Embryonic facial prominence (tissue), 1 donor: ENCODE measurements around the gene FGF14.

Source experiments
- DNase-seq: peaks from one replicate; pipeline ENCODE4 v3.0.0-alpha.2; 2016; ENCODE audit errors: extremely low spot score

FGF14 gene

DNA sequence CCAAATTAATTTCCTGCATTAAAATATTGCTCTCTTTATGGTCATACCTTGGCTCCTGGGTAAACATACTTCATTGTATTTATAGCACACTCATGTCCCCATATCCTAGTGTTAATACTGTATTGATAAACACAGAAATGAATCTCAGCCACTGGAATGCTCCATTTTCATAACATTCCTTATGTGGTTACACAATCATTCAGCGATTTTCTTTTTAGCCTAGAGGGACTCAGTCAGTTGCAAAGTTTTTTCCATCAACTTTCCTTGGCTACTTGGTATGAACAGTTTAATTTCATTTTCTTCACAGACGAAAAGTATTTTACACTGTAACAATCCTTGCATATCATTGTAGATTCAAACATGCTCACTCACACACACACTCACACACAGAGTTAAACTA lies 471.5 kb downstream of the FGF14 start:
- no peak for DNase-seq

DNA sequence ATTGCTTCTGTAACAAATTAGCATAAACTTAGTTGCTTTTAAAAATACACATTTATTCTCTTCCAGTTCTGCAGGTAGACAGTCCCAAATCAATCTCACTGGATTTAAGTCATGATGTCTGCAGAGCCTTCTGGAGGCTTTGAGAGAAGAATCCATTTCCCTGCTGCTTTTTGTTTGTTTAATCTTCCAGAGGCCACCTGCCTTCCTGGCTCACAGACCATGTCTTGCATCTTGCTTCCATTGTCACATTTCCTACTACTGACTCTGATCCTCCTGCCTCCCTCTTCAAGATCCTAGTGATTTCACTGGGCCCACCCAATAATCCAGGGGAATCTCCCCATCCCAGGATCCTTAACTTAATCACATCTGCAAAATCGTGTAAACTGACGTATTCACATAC lies 476.1 kb downstream of the FGF14 start:
- no peak for DNase-seq

DNA sequence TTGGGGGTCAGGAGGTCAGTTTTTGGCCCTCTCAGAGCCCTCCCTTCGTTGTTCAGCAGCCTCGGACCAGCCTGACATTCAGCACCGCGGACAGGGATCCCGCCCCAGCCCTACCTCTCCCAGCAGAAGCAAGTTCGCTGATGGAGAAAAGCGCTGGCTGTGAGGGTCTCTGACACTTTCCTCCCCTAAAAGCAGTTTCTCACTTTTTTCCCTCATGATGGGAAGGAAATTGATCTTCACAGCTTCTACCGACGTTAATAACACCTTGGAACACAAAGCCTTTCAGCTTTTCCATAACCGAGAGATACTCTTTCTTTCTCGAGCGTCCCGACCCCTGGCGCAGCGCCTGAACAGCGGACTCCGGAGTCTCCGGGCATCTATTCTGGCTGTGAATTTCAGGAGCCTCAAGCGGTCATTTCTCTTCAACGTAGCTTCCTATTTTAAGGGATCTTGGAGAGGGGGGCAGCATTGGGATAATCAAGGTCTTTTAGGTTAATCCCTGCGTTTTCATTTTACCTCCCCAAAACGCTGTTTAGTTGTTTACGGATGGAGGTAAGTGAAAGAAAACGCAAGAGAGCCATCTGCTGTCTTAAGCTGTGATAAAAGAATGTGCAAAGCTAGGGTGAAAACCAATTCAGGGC lies 482.2 kb downstream of the FGF14 start:
- DNase-seq, result no peak

DNA sequence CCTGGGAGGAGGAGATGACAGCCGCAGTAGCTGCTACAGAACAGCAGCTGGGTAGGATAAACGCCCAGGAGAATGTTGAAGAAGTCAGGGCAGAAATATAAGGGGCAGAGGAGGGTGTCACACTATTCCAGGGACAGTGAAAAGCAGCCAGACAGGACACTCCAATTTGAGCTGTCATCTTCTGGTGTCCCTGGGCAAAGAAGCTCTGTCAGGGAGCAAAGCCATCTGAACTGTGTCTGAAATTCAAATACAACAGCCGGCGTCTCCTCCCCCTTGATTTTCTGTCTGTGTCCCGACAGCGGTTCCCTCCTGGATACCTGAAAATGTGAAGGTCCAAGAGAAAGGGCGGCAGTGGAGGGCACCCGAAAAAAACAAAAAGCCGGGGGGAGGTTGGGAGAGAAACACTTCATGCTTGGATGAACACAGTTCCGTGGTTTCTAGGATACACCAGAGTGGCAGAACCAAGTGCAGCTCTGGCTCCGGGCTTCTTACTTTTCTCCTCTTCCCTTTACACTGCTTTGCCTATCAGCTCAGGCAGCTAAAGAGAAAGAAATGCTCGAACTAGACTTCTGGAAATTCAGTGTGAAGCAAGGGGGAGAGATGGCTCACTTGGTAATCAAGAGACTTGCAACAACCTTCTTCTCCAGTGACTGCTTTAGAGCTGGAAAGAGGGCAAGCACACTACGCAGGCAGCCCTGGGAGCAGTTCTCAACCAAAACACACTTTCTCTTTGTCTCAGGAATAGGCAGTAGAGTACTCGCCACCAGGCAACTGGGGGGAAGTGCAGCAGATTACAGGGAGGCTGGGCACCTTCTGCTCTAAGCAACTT lies 483.8 kb downstream of the FGF14 start:
- no peak for DNase-seq

DNA sequence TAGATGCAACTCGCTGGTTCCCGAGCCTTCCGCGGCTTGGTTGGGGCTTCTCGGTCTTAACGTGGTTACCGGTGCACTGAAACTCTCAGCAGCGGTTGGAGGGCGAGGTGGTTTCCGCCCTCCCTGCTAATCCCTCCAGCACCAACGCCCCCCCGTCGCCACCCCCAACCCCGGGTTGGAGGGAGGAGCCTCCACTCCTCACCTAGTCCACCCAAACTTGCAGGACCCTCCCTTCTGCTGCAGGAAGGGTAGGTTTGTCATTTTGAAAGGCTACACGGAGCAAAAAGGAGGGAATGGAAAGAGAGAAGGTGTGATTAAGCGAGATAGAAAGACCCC lies 484.4 kb downstream of the FGF14 start:
- no peak for DNase-seq

DNA sequence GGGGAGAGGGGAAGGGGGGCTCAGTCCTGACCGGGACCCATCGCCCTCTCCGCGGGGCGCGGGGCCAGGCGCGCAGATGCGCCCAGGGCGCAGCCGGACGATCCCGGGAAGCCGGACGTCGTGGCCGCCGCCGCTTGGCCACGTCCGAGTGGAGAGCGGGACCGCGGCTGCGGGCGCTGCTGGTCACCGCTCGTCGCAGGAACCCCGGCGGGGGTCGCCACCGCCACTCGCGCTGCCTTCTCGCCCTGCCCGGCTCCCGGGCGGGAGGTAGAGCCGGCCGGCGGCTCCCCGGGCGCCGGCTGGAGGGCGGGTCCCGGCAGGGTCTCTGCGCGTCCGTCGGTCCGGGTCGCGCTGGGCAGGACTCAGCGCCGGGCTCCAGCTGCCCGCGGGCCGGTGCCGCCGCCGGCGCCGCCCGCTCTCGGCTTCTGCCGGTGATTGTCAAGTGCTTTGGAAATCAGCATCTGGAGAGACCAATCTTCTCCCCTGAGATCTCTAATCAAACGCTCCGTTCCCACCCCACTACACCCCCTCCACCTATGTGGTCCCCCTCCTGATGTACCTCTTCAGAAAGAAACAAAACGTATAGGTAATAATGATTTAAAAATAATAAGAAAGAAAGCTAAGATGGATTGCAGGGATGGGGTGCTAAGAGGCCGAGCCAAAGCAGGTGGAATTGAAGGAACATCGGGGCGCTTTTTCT lies 484.9 kb downstream of the FGF14 start:
- no peak for DNase-seq

DNA sequence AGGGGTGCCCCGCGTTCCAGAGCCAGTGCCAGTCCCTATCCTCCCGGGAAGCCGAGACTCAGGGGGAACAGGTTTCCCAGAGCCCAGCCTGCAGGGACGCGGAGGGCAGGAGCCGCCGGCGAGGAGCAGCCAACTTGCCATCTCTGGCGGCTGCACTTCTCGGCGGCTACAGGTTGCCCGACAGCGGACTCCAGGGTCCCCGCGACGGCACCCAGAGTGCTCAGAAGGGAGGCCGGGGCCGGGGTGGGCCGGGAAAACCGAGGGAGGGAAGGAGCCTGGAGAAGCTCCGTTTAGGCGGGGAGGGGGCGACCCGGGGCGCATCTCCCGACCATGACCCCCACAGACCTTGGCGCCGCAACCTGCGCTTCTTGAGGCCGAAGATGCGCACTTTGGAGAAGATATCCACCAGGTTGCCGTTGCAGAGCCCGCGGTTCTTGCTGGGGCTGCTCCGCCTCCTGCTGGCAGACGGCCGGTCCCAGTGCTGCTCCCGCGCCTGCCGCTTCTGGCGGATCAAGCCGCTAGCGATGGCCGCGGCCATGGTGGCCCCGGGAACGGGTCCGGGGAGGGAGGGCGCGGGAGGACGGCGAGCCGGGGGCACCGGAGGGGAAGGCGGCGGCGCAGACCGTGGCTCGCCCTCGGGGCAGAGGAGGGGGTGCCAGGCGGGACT lies 485.6 kb downstream of the FGF14 start:
- no peak for DNase-seq

DNA sequence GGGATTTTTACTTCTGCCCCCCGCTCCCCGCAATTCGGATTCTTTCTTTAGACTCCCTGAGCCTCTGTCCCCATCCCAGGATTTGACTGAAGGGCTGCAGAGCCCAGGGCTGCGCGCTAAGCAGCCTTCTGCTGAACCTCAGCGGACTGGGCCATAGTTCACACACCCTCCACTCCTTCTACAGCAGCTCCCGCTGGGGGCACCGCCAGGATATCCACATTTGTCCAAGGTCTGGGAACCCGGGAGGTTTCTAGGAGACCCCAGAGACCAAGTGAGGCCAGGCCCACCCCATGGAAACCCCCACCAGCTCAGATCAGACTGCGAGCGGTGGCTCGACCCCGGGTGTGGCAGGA lies 486.1 kb downstream of the FGF14 start:
- DNase-seq, result no peak

DNA sequence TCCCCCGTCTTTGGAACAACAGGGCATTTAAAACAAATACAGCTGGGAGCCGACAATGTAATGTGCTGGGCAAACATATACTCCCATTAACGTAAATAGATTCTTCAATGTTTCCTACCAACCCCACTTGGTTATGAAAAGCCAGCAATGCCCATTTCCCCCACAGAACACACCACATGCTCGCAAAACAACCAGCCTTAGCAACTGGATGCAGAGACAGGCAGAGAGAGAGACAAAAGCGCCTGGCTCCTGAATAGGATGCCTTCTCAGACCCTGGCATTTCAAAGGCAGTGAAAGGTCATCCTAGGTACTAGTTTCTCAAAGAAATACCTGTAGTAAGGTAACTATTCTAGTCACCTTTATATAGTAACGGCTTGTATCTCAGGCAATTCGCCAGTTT lies 486.5 kb downstream of the FGF14 start:
- no peak for DNase-seq

DNA sequence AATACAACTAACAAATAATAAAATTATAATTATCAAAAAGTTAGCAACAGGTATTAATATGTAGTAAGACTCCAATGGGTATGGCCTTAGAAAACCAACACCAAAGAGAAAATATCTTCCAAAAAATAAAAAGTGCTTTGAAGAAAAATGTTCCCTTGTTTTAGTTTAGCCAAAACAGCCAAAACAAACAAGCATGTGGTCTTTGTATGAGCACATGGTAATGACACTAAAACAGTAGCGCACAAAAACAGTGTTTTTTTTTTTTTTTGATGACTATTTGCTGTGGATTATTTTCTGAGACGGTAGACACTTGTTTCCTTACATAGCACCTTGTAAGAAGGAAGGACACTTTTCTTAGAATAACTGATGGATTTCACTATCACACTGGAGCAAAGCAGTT lies 490.1 kb downstream of the FGF14 start:
- no peak for DNase-seq

DNA sequence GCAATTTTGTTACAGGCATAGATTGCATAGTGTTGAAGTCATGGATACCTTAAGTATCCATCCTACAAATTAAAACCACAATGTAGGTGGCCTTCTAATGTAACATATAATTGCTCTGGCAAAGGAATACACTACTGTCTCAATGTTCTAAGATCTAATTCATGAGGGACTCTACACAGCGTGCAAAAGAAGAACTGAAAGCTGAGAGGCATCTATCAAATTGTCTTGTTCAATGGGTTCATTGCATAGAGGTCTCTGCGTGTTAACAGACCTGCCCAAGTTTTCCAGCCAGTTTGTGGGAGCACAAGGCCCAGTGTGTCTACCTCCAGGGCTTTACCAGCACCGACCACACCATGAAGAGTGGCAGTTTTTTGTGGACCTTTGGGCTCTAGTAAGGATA lies 498.0 kb downstream of the FGF14 start:
- no peak for DNase-seq

DNA sequence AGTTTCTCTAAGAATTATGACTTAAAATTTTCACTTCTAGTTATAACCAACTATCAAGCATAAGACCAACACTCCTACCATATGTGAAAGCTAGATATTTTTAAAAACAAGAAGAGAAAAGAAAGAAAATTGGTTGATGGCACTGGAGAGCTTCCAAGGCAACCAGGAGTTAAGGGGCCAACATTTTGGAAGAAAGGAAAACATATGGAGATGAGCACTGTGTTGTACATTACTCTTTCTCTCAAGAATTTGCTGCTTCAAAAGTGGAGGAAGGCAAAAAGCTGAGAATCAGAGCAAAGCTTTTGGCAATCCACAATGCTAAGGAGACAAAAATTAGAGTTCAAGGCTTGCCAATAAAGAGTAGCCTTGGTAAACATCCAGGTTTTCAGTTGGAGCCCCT lies 503.2 kb downstream of the FGF14 start:
- no peak for DNase-seq

DNA sequence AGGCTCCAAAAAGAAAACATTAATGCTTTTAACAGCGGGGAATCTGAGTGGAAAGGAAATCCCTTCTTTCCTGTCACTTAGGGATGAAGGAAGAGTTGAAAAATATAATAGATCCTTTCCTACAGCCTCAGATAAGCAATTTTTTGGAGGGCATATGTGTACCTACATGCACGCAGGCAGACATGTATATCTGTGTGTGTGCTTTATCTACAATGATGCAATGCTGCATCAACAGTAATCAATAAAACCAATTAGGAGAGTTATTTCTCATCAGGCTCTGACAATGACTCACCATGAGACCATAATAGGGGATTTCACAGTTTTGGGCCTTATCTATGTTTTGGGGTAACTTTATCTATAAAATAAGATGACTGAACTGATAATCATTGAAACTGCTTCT lies 505.3 kb downstream of the FGF14 start:
- DNase-seq, result no peak

DNA sequence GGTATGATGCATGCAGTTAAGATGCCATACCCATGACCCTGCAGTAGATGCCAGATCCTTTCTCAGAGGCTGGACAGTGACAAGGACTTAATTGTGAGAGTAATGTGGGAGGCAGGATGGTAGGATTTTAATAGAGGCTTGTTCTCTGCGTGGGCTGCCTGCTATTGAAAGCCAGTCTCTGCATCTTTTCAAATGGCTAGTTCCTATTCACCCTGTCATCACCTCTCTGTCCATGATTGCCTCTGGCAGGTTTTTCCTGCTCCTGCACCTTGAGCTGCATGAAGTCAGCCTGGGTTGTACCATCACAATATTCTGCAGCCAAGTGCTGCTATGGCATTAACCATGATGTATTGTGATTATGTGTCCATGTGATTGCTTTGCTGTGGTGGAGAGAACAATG lies 508.8 kb downstream of the FGF14 start:
- DNase-seq, result no peak

DNA sequence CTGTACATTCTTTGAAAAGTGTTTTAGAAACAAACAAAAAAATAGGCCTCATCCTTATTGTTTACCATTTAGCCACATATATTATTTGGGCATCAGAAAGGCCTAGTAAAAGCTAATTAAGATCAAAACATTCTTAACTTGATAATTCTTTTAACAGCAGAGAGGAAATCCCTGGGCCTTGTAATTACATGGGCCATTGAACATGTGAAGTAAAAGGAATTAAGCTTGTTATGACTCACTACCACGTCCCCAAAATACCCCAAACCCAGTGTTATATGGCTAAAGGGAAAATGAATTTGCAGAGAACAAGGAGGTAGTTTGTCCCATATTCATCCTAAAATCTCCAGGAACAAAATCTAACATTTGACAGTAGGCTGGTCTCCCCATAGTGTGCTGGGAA lies 509.6 kb downstream of the FGF14 start:
- DNase-seq, result no peak

DNA sequence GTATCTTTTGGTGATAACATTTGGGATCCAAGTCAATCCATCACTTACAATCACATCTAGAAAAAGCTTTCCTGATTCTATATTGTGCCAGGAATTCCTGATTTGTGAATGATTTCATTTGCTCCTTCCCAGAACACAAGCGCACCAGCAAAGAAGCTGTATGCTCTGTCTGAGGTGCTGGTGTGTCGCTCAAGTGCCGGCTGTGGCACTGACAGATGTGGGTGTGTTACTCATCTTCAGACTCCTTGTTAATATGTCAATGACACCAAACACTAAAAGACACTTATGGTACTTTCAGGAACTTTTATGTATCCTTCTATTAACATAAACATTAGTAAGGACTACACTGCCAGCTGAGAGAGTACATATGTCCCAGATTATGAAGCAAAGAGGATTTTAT lies 520.3 kb downstream of the FGF14 start:
- no peak for DNase-seq

DNA sequence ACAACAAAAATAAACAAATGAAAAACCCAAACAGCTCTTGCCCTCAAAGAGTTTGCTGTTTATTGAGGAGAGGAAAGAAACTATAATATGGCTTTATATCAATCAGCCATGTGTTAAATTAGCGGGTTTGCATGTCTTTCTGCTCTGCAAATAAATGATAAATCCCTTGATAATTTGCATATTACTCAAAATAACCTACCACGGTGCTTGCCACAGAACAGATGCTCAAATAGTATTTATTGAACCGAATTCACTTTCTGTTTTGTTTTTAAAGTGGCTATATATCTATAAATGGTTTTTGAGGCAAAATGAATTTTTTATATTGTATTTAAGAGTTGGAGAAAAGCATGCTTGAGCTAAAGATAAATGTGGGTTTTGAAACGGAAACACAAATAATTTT lies 521.3 kb downstream of the FGF14 start:
- no peak for DNase-seq

DNA sequence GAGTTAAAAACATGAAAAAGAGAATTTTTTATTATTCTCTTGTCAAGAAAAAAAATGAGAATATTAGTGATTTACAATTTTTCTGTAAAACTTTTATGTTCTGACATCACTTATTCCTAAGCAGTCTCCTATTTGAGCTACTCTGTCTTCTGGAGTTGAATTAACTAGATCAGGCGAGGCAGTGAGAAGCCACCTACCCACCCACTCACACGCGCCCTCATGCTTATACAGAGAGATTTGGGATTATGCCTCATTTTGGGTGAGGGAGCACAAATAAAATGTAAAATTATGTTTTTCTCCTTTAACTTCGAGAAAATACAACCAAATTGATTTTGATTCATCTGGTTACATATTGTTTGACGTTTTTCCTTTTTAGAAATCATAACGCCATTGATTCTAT lies 524.9 kb downstream of the FGF14 start:
- no peak for DNase-seq

DNA sequence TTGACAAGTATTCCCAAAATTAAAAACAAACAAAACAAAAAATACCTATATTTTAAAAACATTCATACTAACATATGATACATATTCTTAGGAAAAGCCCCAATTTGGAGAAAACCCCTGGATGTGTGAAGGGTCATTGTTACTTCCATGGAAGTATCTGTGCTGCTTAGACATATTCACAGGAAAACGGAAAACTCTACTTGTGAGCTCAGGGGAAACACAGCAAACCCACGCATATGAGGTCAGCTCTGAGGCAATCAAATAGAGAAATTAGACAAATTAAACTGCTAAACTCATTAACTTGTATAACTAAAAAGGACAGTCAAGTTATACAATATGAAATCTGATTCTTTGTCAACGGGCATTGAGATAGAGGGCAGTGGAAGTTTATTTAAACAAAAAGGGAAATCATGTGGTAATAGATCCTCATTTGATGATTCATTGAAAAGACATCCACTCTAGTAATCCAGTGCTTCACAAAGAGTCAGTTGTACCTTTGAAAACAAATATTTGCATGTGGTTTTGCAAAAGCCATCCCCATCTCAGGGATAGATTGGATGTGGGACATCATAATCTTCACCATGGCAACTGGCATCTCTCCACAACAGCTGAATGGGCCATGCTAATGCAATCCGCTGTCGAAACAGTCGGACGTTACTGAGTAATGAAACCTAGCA lies 526.0 kb downstream of the FGF14 start:
- DNase-seq, result no peak

DNA sequence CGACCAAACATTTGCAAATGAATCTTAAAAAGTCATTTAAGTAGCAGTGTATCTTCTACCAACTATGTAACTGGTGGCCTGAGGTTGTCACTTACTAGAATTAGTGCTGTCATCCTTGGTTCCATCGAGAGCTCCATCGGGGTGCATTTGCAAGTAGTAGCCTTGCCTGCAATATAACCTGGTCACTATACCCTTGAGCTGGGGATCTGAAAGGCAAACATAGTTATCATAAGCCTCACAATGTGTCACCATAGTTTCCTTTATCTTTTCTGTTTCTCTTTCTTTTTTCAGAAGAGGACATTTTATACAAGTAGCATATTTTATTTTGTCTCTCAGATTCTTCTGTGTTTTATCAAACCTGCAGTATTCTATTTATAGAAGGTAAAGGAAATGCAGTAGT lies 526.8 kb downstream of the FGF14 start:
- DNase-seq, result no peak

DNA sequence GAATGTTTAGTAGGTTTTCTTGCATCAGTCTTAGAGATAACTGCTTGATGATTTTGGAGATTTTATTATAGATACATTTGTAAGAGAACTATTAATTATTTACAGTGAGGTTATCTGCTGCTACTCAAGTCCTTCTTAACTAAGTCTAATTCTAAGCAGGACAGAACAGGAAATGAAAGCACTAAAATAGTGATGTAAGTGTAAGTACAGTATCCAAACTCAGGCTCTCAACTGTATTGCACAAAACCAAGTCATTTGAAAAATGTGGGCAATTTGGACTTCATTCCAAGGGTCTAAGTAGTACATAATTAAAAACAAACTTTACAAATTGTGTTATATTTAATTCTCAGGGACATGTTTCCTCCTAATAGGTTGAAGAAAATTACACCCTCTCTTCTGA lies 532.3 kb downstream of the FGF14 start:
- DNase-seq, result no peak
